ENCODE data around the gene FAM83G.

DNA sequence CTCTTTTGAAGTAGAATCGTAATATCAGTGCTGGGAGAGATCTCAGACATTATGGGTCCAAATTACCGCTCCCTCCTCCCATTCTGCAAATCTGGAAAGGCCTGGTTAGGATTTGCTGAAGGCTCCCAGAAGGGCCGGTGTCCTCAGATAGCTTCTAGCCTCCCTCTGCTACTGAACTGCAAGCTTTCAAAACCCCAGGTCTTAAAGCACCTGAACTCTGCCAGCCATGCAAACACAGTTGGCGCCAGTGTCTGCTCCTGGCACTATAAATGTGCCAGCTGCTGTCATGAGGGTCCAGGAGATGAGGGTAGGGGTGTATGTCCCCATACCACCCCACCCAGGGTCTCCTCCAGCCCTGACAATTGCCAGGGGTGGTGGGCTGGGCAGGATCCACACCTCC lies 28.4 kb downstream of the FAM83G start:
- TF ChIP-seq, protein P1, sequence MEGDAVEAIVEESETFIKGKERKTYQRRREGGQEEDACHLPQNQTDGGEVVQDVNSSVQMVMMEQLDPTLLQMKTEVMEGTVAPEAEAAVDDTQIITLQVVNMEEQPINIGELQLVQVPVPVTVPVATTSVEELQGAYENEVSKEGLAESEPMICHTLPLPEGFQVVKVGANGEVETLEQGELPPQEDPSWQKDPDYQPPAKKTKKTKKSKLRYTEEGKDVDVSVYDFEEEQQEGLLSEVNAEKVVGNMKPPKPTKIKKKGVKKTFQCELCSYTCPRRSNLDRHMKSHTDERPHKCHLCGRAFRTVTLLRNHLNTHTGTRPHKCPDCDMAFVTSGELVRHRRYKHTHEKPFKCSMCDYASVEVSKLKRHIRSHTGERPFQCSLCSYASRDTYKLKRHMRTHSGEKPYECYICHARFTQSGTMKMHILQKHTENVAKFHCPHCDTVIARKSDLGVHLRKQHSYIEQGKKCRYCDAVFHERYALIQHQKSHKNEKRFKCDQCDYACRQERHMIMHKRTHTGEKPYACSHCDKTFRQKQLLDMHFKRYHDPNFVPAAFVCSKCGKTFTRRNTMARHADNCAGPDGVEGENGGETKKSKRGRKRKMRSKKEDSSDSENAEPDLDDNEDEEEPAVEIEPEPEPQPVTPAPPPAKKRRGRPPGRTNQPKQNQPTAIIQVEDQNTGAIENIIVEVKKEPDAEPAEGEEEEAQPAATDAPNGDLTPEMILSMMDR (IDR thresholded peaks at IDR 0.05): no peak
- TF ChIP-seq POLR2A (IDR thresholded peaks at IDR 0.05): no peak
